SH-SY5Y (cell line): ENCODE results near the gene CENPT.

Source experiments
- GATA2 ChIP-seq: IDR thresholded peaks from 2 replicates; pipeline ENCODE4 v1.6.1; 2011; ENCODE audit warnings: mild to moderate bottlenecking, low read depth, low read length
- GATA3 ChIP-seq: IDR thresholded peaks from 2 replicates; pipeline ENCODE4 v1.6.1; 2011; ENCODE audit warnings: low read depth, mild to moderate bottlenecking, low read length, moderate library complexity

- TF ChIP-seq GATA2 (no peak), GATA3 (no peak)
Observed at GRCh38 chr16:67828651-67829050, 18.8 kb downstream of the CENPT start.
